Stimulated activated CD4-positive, alpha-beta T cell treated with anti-CD3 and anti-CD28 coated beads, Interleukin-1b, Interleukin-23, amount 100 ng/mL, for 48 hours (primary cell): ENCODE measurements around the gene SPATA19.

Source experiments
- DNase-seq: peaks from one replicate; pipeline ENCODE4 v3.0.0-alpha.2; 2020

SPATA19 gene

DNA sequence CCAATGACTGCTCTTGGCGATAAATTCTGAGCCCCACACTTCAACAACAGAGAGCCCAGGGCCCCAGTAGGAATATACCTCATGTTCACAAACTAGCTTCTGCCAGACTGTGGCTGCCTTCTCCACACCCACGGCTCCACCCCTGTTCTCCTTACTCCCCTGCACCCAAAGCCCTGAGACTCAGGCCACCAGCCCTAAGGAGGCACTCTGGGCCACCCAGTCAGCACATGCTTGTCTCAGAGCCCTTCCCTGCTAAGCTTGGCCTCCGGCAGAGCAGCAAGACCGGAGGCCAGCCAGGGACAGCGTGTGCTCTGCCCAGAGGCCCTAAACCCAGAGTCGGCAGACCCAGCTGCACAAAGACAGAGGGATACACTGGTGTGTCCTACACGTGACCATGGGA is 27.9 kb downstream of the SPATA19 start:
- DNase-seq: no peak

- DNase-seq: no peak
These were observed 29.0 kb downstream of the SPATA19 start for GRCh38 chr11:133816146-133816870.

DNA sequence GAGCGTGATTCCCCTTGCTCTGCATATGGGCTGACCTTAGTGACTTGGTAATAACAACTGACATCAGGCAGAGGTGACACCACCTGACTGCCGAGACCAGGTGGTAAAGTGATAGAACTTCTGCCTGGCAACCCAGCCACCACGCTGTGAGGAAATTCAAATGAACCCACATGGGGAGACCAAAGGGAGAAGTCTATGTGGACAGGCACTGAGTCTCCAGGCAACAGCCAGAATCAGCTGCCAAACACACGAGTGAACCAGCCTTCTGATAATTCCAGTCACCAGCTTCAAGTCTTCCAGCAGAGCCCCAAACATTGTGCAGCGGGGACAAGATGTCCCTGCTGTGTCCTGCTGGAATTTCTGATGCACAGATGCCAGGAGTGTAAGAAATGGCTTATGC is 29.7 kb downstream of the SPATA19 start:
- no peak for DNase-seq

- DNase-seq: no peak
These were observed 30.7 kb downstream of the SPATA19 start for GRCh38 chr11:133814588-133815100.

GRCh38 chr11:133811850-133812685 is 33.2 kb downstream of the SPATA19 start:
- DNase-seq: no peak

GRCh38 chr11:133810766-133811165 is 34.5 kb downstream of the SPATA19 start:
- DNase-seq: no peak

GRCh38 chr11:133809569-133810491 is 35.5 kb downstream of the SPATA19 start:
- no peak for DNase-seq

GRCh38 chr11:133808393-133809140 is 36.7 kb downstream of the SPATA19 start:
- DNase-seq: no peak

DNA sequence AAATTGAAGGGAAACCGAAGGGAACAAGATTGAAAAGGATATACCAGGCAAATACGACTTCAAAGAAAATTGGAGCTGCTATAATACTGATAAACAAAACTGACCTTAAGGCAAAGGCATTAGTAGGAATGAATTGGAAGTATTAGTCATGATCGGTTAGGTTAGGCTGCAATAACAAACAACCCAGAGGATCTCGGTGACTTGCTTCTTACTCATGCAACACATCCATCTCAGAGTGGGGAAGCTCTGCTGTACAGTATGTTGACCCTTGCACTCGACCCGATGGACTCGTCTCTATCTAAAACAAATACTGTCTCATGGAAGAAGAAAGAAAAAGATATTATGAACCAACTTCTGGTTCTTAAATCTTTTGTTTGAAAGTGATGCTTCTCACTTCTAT is 42.3 kb downstream of the SPATA19 start:
- no peak for DNase-seq

DNA sequence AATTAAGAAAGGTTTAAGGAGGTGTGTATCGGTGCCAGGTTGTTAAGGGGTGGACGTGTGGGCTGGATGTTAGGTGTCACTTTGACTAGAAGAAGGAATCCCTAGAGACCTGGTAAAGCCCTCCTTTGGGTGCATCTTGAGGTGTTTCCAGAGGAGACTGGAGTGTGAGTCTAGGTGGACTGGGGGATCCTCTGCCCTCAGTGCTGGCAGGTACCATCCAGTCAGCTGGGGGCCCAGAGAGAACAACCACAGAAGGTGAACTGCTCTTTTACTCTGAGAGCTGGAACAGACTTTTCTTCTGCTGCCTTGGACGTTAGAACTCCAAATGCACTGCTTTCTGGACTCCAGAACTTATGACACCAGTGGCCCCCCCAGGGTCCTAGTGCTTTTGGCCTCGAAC is 44.0 kb downstream of the SPATA19 start:
- DNase-seq: no peak

DNA sequence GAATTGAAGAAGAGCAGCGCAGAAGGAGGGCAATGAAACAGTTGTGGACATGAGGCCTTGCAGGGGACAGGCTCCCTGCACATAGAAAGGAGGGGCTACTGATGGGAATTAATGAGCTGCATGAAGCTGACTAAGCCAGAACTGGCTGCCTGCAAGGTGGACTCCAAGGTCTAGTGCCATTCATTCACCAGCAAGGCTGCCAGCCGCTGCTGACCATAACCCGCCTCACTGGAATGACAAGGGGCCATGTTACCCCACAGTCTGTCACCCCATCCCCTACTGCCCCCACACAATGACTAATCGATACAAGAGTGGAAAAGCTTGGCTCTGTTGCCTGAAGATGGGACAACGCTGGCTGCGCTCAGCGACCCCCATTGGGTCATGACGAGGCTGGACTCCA is 44.6 kb downstream of the SPATA19 start:
- no peak for DNase-seq

DNA sequence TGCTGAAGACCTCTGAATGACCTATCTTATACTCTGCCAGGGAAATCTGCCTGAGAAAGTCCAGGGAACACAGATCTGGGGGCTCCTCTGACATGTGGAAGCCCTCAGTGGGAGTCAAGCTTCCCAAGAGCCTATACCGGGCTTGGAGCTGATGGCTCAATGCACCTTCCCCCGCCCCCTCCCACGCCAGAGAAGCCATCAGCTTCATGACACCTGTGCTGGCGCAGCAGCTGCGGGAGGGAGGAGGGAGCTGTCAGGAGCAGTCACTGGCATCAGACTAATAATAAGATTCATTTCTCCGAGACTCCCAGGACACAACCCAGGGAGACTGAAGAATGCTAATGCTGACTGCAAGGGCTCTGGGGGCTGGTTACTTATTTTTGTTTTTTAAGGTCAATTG is 47.8 kb downstream of the SPATA19 start:
- DNase-seq: no peak

DNA sequence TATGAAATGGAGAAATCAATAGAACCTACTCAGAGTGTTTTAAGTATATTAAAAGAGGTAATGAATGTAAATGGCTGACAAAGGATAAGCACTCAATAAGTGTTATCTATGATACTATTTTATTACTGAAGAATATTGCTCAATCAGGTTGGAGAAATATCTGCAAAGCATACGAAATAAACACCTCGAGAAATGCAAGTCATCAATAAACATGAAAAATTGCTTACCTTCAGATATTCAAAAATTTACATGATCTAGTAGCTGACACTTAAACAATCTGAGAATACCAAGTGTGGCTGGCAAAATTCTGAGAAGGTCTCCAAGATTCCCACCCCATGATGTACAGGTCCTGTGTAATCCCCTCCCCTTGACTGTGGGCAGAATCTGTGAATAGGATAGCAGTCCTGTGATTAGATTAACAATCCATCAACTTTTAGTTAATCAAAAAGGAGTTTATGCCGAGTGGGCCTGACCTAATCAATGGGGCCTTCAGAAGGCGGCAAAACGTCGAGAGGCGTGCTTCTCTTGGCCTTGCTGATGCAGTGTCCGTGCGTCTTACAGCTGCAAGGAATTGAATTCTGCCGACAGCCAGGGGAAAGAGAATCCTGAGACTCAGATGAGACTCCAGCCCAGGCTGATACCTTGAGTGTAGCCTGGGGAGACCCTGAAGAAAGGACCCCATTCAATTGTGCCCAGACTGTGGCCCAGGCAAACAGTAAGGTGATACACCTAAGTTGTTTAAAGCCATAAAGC is 49.1 kb downstream of the SPATA19 start:
- no peak for DNase-seq

- no peak for DNase-seq
These were observed 50.2 kb downstream of the SPATA19 start for GRCh38 chr11:133795088-133795487.

- DNase-seq: no peak
These were observed 51.1 kb downstream of the SPATA19 start for GRCh38 chr11:133794205-133794604.

GRCh38 chr11:133793271-133794035 is 51.9 kb downstream of the SPATA19 start:
- DNase-seq: no peak

DNA sequence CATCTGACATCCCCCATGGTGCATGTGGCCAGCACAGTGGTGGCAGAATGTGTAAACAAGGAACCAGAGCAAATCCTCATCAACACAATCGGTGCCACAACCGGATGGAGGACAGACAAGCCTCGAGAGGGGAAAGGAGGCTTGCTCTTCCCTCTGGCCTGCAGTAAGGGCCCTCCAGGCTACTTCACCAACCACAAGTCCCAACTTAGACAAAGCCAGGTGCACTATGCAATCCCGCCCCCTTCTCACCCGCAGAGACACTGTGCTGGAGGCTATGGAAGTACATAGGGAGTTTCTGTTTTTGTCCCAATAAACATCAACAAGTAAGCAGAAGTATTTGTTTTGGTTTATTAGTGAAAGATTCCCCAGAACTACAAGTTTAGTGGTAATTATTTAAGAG is 54.3 kb downstream of the SPATA19 start:
- no peak for DNase-seq
